Right lobe of liver (tissue), 6 donors: ENCODE results near the gene RCAN3. TPM values are rescaled to one million over a fixed set of nuclear protein-coding genes. Genes with fewer than 3 reads are reported as not detected.

Experiments used
- ATAC-seq, 4 donors: fragments of 200-7000 bp; cut with Tn5 transposase; one replicate each; pipeline ENCODE4 v1.9.1; 2020; ENCODE audit warnings: mild to moderate bottlenecking in 4 of 4, moderate library complexity in 4 of 4
- DNase-seq, 3 donors: peaks; one replicate each; pipeline ENCODE4 v3.0.0-alpha.2; 2020
- H3K27ac ChIP-seq, 3 donors: fragments of 200-600 bp; one replicate each; pipeline ENCODE4 v1.8.0; 2022
- H3K27me3 ChIP-seq, 2 donors: fragments of 200-600 bp; one replicate each; pipeline ENCODE4 v1.8.0; 2022
- H3K36me3 ChIP-seq, 4 donors: fragments of 200-600 bp; sonication (generic) in 1 of 4; one replicate each; pipeline versions ENCODE4 v1.5.1 to v1.8.0; 2017 to 2022; ENCODE audit warnings: control low read depth in 1 of 4
- H3K4me1 ChIP-seq, 4 donors: fragments of 200-600 bp; sonication (generic) in 1 of 4; one replicate each; pipeline versions ENCODE4 v1.5.1 to v1.8.0; 2017 to 2022; ENCODE audit warnings: control low read depth in 1 of 4
- H3K4me3 ChIP-seq, 3 donors: fragments of 200-600 bp; one replicate each; pipeline ENCODE4 v1.8.0; 2022
- H3K9me3 ChIP-seq, 4 donors: fragments of 200-600 bp; sonication (generic) in 1 of 4; one replicate each; pipeline versions ENCODE4 v1.5.1 to v1.8.0; 2017 to 2022; ENCODE audit warnings: control low read depth in 1 of 4
- POLR2A ChIP-seq: fragments of 450-650 bp; IDR thresholded peaks from one replicate; pipeline ENCODE4 v1.6.1; 2017; ENCODE audit warnings: antibody characterized with exemption, mild to moderate bottlenecking
- WGBS: methylation state at CpG from one replicate; pipeline ENCODE4 v1.1.6; 2018; ENCODE audit warnings: low coverage, low lambda C conversion rate; ENCODE audit not compliant: insufficient coverage; ENCODE audit errors: missing lambda C conversion rate; 5-methylcytosine and 5-hydroxymethylcytosine counted together
- intact Hi-C, 2 donors: fragments of 100-400 bp; cut with DNase I; formaldehyde crosslinking; loops; one replicate each; pipeline versions ENCODE4 v1.11.2 to v1.14.1; 2022
- total RNA-seq, 6 experiments: library from RNA; depleted of rRNA in 2 of 6; stranded (reverse); fragments of >200 nt in 2 of 6; fragmentation: NEBNext Ultra II Directional in 3 of 6; extraction: Animal tissue kit (Norgen Biotek cat#: 25700) in 3 of 6; gene quantifications; one replicate each; pipeline versions ENCODE4 v1.1.0 to v1.2.4, GENCODE V29; 2016 to 2023
- TF ChIP-seq, protein P1 (sequence below), 4 donors: fragments of 200-600 bp in 3 of 4; fragments of 450-650 bp in 1 of 4; IDR thresholded peaks; one replicate each; pipeline versions ENCODE4 v1.5.1 to v1.8.0; 2016 to 2022; ENCODE audit warnings: antibody characterized with exemption in 4 of 4, mild to moderate bottlenecking in 2 of 4
- donor health status: DM: no; HTN: yes; CAD: no.
- donor health status: DM: no; HTN: no; CAD: no.
- donor health status: DM: no; HTN: no; CAD: no.
- donor health status: DM: no; HTN: yes; CAD: no.
- donor health status: DM: no; HTN: yes; CAD: no.

Gene RCAN3
- total RNA-seq, 6 experiments from 2014 or later = 1.2 to 3.1 (median 2.1) TPM

DNA sequence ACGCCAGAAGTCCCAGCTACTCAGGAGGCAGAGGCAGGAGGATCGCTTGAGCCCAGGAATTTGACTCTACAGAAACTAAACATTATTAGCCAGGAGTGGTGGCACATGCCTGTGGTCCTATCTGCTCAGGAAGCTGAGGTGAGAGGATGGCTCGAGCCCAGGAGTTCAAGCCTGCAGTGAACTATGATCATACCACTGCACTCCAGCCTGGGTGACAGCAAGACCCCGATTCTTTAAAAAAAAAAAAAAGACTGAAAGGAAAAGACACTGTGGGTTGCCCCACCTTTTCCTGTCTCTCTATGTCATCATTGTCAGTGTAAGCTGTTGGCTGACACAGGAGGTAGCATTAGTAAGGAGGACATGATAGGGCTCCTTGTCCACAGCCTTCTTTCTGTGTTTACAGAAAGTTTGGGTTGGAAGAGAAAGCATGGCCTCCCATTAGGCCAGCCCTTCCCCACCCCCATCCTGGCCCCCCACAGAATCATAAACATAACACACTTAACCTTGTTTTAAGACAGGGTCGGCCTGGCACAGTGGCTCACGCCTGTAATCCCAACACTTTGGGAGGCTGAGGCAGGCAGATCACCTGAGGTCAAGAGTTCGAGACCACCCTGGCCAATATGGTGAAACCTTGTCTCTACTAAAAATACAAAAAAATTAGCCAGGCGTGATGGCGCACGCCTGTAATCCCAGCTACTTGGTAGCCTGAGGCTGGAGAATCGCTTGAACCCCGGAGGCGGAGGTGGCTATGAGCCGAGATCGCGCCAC, 20.6 kb upstream of the RCAN3 start:
- ATAC-seq = no peak
- 74% methylated on average over 10 of the region's 16 CpGs for WGBS
- no peaks in the 10 kb centered on the region for H3K27me3 ChIP-seq
- TF ChIP-seq, protein P1, sequence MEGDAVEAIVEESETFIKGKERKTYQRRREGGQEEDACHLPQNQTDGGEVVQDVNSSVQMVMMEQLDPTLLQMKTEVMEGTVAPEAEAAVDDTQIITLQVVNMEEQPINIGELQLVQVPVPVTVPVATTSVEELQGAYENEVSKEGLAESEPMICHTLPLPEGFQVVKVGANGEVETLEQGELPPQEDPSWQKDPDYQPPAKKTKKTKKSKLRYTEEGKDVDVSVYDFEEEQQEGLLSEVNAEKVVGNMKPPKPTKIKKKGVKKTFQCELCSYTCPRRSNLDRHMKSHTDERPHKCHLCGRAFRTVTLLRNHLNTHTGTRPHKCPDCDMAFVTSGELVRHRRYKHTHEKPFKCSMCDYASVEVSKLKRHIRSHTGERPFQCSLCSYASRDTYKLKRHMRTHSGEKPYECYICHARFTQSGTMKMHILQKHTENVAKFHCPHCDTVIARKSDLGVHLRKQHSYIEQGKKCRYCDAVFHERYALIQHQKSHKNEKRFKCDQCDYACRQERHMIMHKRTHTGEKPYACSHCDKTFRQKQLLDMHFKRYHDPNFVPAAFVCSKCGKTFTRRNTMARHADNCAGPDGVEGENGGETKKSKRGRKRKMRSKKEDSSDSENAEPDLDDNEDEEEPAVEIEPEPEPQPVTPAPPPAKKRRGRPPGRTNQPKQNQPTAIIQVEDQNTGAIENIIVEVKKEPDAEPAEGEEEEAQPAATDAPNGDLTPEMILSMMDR (IDR thresholded peaks at IDR 0.05) = no peak
- no peak for TF ChIP-seq POLR2A
- no peak for DNase-seq
- no peak overlapping the region for H3K4me3 ChIP-seq
- no peaks in the 10 kb centered on the region for H3K4me1 ChIP-seq
- H3K36me3 ChIP-seq = no peaks in the 10 kb centered on the region
- intact Hi-C loops = no loop called here
- no peak overlapping the region for H3K27ac ChIP-seq
- H3K9me3 ChIP-seq = no peaks in the 10 kb centered on the region

DNA sequence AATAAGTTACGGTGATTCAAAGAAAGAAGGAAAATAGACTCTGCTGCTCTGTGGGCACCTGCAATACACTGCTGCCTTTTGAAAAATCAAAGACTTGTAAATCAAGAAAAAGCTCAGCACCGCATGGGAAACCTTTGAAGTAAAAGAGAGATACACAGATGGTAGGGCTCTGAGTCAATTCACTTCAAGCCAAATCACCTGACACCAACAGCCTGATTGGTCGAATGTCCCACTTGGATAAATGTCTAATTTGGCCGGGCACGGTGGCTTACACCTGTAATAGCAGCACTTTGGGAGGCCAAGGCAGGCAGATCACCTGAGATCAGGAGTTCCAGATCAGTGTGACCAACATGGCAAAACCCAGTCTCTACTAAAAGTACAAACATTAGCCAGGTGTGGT, 19.2 kb upstream of the RCAN3 start:
- no peak overlapping the region for H3K27ac ChIP-seq
- H3K4me1 ChIP-seq = no peaks in the 10 kb centered on the region
- H3K27me3 ChIP-seq = no peaks in the 10 kb centered on the region
- no peak overlapping the region for H3K4me3 ChIP-seq
- intact Hi-C loops = no loop called here
- no peaks in the 10 kb centered on the region for H3K9me3 ChIP-seq
- H3K36me3 ChIP-seq = no peaks in the 10 kb centered on the region
- 100% methylated on average over 1 of the region's 5 CpGs for WGBS
- no peak for TF ChIP-seq POLR2A
- TF ChIP-seq, protein P1 (IDR thresholded peaks at IDR 0.05) = no peak
- DNase-seq = no peak
- no peak for ATAC-seq

DNA sequence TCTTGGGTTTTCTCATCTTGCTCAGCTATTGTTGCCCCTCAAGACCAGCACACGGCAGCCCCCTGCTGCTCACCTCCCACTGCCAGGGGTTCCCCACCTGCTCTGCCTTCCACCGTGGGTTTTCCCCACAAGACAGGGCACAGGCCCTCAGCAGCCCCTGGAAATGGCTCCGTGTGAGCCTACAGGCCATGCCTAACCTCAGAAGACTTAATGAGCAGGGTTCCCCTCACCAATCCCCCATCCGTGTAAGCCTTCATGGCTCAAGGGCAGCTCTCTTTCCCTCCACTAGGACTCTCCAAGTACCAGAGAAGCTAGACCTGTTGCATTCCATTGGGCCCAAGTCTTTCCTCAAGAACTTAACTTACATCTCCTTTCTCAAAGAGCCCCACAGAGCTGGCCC, 18.4 kb upstream of the RCAN3 start:
- Histone ChIP-seq H3K4me3 (no peak overlapping the region), H3K27ac (no peak overlapping the region), H3K27me3 (no peaks in the 10 kb centered on the region), H3K9me3 (no peaks in the 10 kb centered on the region), H3K4me1 (no peaks in the 10 kb centered on the region), H3K36me3 (no peaks in the 10 kb centered on the region)
- no peak for ATAC-seq
- 59% methylated on average over 4 of the region's 4 CpGs for WGBS
- no peak for DNase-seq
- TF ChIP-seq, protein P1 (IDR thresholded peaks at IDR 0.05) = no peak
- TF ChIP-seq POLR2A = no peak
- intact Hi-C loops = no loop called here

DNA sequence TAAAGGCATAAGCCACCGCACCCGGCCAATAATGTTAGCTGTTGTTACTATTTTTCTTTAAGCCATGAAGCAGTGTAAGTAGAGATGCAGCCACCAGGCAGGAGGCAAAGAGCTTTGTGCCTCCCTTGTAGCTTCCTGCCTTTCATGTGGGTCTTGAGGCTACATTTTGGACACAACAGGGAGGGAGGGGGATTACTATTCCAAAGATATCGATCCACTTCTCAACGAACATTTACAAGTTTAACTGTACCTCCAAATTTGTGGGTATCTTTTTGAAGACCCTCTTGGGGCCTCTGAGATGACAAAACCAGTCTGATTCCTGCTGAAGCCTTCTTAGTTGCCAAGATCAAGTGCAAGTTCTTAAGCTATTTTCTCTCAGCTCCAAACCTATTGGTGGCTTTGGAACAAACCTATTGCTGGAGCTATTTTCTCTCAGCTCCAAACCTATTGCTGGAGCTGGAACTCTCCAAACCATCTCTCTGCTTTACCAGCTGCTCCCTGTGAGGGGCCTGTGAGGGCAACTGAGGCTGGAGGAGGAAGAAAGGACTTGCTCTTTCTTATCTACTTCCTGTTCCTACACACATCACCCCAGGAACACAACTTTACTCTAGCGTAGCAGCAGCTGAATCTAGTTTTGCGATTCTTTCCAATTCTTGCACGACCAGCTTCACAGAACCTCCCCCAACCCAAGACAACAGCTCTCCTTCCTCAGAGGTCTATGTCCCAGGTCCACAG, 16.1 kb upstream of the RCAN3 start:
- Histone ChIP-seq H3K36me3 (no peaks in the 10 kb centered on the region), H3K27me3 (no peaks in the 10 kb centered on the region), H3K4me1 (no peaks in the 10 kb centered on the region), H3K9me3 (no peaks in the 10 kb centered on the region), H3K4me3 (no peak overlapping the region), H3K27ac (no peak overlapping the region)
- WGBS = 75% methylated on average over 5 of the region's 7 CpGs
- DNase-seq (no peak), ATAC-seq (no peak)
- intact Hi-C loops = no loop called here
- TF ChIP-seq, protein P1 (IDR thresholded peaks at IDR 0.05) = no peak
- no peak for TF ChIP-seq POLR2A
